Gastroesophageal sphincter (tissue), 4 donors: ENCODE measurements around the gene TSHR. TPM values are rescaled to one million over a fixed set of nuclear protein-coding genes. Genes with fewer than 3 reads are reported as not detected.

Source experiments
- ATAC-seq: fragments of 150-250 bp; one replicate; pipeline ENCODE4 v1.9.1; 2016; ENCODE audit warnings: mild to moderate bottlenecking, moderate library complexity
- H3K27ac ChIP-seq, 4 donors: fragments of 200-600 bp; sonication (generic) in 3 of 4; 1 replicate in 3 of 4; 2 replicates in 1 of 4; pipeline ENCODE4 v1.5.1; 2016 to 2019
- H3K27me3 ChIP-seq: fragments of 200-600 bp; sonication (generic); one replicate; pipeline ENCODE4 v1.5.1; 2019
- H3K36me3 ChIP-seq, 2 donors: fragments of 200-600 bp; sonication (generic); one replicate each; pipeline ENCODE4 v1.5.1; 2019; ENCODE audit warnings: control low read depth in 1 of 2
- H3K4me1 ChIP-seq, 3 donors: fragments of 200-600 bp; sonication (generic); 1 replicate in 2 of 3; 2 replicates in 1 of 3; pipeline ENCODE4 v1.5.1; 2016 to 2019; ENCODE audit warnings: control low read depth in 2 of 3
- H3K4me3 ChIP-seq, 2 donors: fragments of 200-600 bp; sonication (generic); one replicate each; pipeline ENCODE4 v1.5.1; 2019; ENCODE audit warnings: mild to moderate bottlenecking in 1 of 2, moderate library complexity in 1 of 2
- H3K9me3 ChIP-seq, 3 donors: fragments of 200-600 bp; sonication (generic); one replicate each; pipeline ENCODE4 v1.5.1; 2017 to 2019; ENCODE audit warnings: control low read depth in 2 of 3
- CTCF ChIP-seq, 4 experiments: fragments of 200-600 bp in 2 of 4; fragments of 450-650 bp in 2 of 4; sonication (generic) in 1 of 4; IDR thresholded peaks; one replicate each; pipeline ENCODE4 v1.5.1; 2017 to 2019; ENCODE audit warnings: antibody characterized with exemption in 4 of 4, mild to moderate bottlenecking in 2 of 4, moderate library complexity in 2 of 4
- EP300 ChIP-seq: sonication (generic); formaldehyde crosslinking; IDR thresholded peaks from one replicate; pipeline ENCODE4 v1.6.1; 2017; ENCODE audit warnings: antibody characterized with exemption, mild to moderate bottlenecking
- POLR2A ChIP-seq, 2 donors: fragments of 450-650 bp; IDR thresholded peaks; one replicate each; pipeline ENCODE4 v1.6.1; 2017; ENCODE audit warnings: antibody characterized with exemption in 2 of 2, mild to moderate bottlenecking in 2 of 2, moderate library complexity in 1 of 2
- POLR2AphosphoS5 ChIP-seq: sonication (generic); formaldehyde crosslinking; IDR thresholded peaks from one replicate; pipeline ENCODE4 v1.6.1; 2017; ENCODE audit warnings: antibody characterized with exemption
- WGBS, 2 donors: methylation state at CpG; one replicate each; pipeline ENCODE4 v1.1.5; 2018; ENCODE audit warnings: low coverage in 1 of 2; 5-methylcytosine and 5-hydroxymethylcytosine counted together
- total RNA-seq, 4 donors: library from RNA; depleted of rRNA; stranded (reverse); fragments of >200 nt; gene quantifications; one replicate each; pipeline ENCODE4 v1.1.0, GENCODE V29; 2016

Gene TSHR
- total RNA-seq, 4 donors from 2014 or later, result 0.08 TPM; not detected in 3

GRCh38 chr14:80923368-80923767 is 32.1 kb upstream of the TSHR start:
- TF ChIP-seq POLR2A (IDR thresholded peaks at IDR 0.05) (no peak), POLR2AphosphoS5 (no peak), EP300 (no peak), CTCF (IDR thresholded peaks at IDR 0.05) (no peak)
- H3K4me3 ChIP-seq, result no peak overlapping the region
- H3K36me3 ChIP-seq, result no peaks in the 10 kb centered on the region
- no peaks in the 10 kb centered on the region for H3K4me1 ChIP-seq
- ATAC-seq, result no peak
- H3K9me3 ChIP-seq, result no peaks in the 10 kb centered on the region
- H3K27me3 ChIP-seq, result no peaks in the 10 kb centered on the region
- no peak overlapping the region for H3K27ac ChIP-seq

GRCh38 chr14:80924365-80925103 is 30.9 kb upstream of the TSHR start:
- Histone ChIP-seq H3K9me3 (no peaks in the 10 kb centered on the region), H3K4me1 (no peaks in the 10 kb centered on the region), H3K4me3 (no peak overlapping the region), H3K27ac (no peak overlapping the region), H3K36me3 (no peaks in the 10 kb centered on the region), H3K27me3 (no peaks in the 10 kb centered on the region)
- TF ChIP-seq EP300 (no peak), POLR2AphosphoS5 (no peak), CTCF (IDR thresholded peaks at IDR 0.05) (no peak), POLR2A (IDR thresholded peaks at IDR 0.05) (no peak)
- 73 to 82% methylated on average over 2 of the region's 2 CpGs for WGBS, 2 donors
- no peak for ATAC-seq

- Histone ChIP-seq H3K27ac (no peak overlapping the region), H3K36me3 (no peaks in the 10 kb centered on the region), H3K9me3 (no peaks in the 10 kb centered on the region), H3K4me3 (no peak overlapping the region), H3K4me1 (no peaks in the 10 kb centered on the region), H3K27me3 (no peaks in the 10 kb centered on the region)
- TF ChIP-seq CTCF (IDR thresholded peaks at IDR 0.05), result no peak
- ATAC-seq, result no peak
- WGBS, 2 donors, result 70 to 88% methylated on average over 2 of the region's 4 CpGs
Measured at GRCh38 chr14:80926397-80927082, 28.9 kb upstream of the TSHR start.

GRCh38 chr14:80927083-80927989 is 28.1 kb upstream of the TSHR start:
- Histone ChIP-seq H3K4me3 (no peak overlapping the region), H3K27me3 (no peaks in the 10 kb centered on the region), H3K36me3 (no peaks in the 10 kb centered on the region), H3K4me1 (no peaks in the 10 kb centered on the region), H3K9me3 (no peaks in the 10 kb centered on the region), H3K27ac (no peak overlapping the region)
- WGBS, 2 donors, result 100% methylated on average over 2 to 4 of the region's 8 CpGs
- TF ChIP-seq POLR2A (IDR thresholded peaks at IDR 0.05) (no peak), CTCF (IDR thresholded peaks at IDR 0.05) (no peak), POLR2AphosphoS5 (no peak), EP300 (no peak)
- no peak for ATAC-seq
